A172 (cell line): ENCODE measurements around the gene NADSYN1. TPM values are rescaled to one million over a fixed set of nuclear protein-coding genes. Genes with fewer than 3 reads are reported as not detected.
A peak's percentile ranks its signal among the peaks of the same experiment; 100 is the strongest.

Experiments used
- DNase-seq: peaks from one replicate; pipeline ENCODE4 v3.0.0-alpha.2; 2015; ENCODE audit warnings: low spot score
- total RNA-seq: library from RNA; depleted of rRNA; stranded (reverse); fragments of >200 nt; shearing (Covaris generic); gene quantifications from 2 replicates; pipeline ENCODE4 v1.2.3, GENCODE V29; 2014

The NADSYN1 gene
- total RNA-seq, 1 experiment from 2014 or later = 45.1 TPM

DNA sequence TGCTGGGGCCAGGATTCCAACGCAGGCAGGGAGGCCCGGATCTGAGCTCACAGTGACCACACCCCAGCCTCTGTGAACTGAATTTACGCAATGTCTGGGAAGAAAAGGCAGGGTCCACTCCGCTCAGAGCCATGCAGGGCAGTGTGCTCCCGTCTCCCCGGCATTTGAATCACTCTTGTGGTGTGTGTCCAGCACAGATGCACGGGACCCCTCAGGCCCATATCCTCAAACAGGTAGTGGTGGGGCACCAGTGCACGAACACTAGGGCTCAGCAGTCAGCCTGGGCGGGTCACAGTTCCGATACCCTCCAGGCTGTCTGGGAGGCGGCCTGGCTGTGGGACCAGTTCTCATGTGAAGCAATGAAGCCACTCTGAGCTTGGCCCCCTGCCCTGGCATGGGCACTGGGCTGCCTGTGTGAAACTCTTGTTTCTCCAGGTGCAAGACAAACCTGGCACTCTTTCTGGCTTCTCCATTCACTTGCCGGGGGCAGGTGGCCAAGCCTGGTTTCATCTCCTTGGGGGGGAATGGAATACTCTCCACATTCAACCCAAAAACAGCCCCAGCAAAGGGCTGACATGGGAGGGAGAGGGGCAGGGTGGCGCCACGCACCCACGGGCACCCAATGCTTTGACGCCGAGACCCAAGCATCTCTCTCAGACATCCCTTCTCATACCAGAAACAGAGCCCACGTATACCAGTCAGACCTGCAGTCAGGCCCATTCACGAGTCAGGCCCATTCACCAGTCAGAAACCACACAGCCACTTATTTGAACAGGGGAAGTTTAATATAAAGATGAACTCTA is 19.2 kb upstream of the NADSYN1 start:
- no peak for DNase-seq

DNA sequence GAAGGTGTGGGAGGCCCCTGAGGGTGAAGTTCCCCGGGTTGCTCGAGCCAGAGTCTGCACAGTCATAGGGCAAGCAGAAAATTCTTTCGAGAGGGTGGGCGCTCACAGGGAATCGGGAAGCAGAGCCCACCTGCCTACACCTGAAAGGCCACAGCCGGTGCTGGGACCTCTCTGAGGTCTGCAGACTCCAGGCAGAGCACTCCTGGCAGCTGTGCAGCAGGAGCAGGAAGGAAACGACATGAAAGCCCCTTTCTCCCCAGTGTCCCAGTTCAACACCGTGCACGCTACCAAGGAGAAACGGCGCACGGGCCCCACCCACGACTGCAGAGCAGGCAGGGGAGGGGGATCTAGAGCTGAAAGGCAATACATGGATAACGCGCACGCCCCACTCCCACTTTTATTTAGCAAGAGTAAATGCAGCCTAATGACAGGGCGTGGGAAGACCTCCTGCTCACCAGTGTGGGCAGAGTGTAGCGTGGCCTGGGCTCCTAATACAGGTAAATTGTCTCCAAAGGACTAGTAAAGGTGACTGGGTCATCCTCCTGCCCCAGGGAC is 18.4 kb upstream of the NADSYN1 start:
- no peak for DNase-seq

DNA sequence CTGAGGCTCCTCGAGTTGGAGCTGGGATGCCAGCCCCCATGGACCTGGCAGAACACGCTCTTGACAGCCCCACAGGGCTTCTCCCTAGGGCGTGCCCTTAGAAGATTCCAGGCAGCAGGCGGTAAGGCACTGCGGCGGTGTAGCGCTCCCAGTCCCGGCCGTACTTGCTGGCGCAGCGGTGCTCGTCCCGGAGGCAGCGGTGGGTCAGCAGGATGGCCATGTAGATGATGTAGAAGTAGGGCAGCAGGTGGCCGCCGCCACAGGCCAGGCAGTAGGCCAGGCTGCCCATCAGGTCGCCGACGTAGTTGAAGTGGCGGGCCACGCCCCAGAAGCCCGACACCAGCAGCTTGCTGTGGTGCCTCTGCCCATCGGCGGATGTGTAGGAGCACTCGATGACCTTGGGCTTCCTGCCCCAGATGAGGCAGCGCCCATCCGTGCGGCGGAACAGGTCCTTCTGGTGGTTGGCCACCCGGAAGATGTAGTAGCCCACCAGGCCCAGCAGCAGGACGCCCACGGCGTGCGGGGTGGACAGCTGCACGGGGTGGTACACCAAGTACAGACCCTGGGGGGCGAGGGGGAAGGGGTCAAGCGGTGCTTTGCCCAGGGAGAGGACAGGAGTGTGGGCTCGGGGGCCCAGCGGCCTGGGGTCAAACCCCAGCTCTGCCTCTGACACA is 17.6 kb upstream of the NADSYN1 start:
- no peak for DNase-seq

DNA sequence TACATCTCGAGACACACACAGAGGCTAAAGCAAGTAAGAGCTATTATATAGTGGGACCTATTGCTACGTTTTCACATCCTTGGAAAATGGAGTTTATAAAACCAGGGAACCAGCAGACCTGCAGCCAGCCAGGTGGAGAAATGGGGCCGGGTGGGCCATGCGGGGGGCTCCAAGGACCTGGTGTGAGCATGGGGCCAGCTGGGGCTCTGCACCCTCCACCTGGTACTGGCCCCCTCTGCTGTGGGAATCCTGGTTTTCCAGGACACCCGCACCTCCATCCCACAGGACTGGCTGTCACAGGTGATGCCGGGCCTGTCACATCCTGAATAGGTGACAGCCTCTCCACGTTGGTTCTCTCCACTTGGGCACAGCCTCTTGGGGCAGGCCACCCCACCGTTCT is 16.1 kb upstream of the NADSYN1 start:
- no peak for DNase-seq

DNA sequence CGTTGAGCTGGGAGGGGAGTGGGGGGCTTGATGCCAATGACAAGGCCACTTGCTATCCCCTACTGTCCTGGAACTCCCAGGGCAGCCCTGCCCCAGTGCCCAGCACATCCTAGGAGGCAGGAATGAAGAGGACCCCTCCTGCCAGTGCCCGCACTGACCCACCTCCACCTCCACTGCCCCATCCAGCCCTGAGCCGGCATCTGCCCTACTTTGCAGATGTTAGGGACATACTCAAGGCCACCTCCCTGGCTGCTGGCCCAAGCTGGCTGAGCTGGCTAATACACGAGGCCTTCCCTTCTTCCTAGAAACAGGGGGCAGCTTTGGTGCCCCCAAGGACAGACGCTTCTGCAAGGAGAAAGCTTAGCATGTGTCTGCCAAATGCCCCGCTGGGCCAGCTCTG is 15.6 kb upstream of the NADSYN1 start:
- no peak for DNase-seq

DNA sequence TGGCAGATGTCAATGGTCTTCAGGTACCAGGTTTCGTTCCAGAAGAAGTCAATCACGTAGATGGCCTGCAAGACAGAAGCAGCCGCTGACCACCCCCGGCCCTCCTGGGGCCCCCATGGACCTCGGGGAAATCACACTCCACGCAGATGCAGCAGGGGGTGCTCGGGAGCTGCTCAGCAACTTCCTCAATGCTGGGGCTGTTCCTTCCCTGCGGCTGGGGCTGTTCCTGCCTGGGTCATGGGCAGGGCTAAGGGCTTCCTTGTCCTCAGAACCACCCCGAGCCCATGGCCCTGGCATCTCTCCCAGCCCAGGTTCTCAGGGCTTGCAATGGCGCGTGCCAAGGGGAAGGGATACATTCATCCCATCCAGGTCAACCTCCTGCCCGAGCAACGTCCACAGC is 15.1 kb upstream of the NADSYN1 start:
- no peak for DNase-seq

DNA sequence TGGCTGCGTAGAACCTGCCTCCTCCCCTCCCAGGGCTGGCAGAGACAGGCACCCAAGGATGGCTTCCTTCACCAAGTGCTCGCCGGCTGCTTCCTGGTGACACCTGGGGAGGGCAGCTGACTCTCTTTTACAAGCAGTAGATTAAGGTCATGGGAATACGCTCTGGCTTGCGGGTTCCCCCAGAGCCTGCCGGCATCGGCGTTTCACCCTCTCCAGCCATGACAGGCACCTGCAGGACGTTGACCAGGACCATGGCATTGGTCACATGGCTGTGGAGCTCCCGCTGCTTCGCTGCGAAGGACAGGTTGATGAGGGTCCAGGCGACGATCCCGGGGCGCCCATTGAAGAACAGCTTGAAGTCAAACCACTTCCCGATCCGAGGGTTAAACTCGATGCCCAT is 14.4 kb upstream of the NADSYN1 start:
- no peak for DNase-seq

DNA sequence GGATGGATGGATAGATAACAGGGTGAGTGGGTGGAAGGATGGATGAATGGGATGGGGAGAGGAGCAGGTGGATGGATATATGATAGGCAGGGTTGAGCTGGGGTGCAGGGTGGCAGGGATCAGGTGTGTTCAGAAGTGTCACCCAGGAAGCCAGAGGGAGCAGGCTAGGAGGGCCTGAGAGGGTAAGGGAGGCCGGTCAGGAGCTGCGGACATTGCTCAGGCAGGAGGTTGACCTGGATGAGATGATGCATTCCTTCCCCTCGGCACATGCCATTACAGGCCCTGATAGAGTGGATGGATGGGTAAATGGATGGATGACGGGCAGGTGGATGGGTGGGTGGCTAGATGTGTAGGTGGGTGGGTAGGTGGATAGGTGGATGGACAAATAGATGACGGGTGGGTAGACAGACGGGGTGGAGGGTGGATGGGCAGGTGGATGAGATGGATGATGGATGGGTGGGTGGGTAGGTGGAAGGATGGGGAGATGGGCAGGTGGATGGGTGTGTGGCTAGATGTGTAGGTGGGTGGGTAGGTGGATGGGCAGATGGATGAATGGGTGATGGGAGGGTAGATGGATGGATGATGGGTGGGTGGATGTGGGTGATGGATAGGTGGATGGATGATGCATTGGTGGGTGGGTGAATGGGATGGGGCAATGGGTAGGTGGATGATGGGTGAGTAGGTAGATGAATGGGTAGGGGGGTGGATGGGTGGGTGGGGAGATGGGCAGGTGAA is 12.8 kb upstream of the NADSYN1 start:
- no peak for DNase-seq

DNA sequence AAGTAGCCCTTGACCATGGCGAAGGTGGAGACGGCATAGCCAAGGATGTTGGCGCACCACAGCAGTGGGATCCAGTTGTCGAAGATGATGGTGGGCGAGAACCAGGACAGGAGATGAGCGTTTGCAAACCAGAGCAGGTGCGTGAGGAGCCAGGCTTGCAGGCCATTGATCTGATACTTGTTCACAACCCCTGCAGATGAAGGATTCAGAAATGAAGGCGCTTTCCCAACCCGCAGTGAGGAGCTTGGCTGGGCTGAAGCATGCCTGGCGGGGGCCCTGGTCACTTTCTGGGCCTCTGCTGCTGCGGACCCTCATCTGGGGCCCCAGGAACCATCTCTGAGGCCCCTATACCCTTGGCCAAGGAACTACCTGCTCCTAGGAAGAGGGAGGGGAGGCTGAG is 11.8 kb upstream of the NADSYN1 start:
- DNase-seq = no peak

DNA sequence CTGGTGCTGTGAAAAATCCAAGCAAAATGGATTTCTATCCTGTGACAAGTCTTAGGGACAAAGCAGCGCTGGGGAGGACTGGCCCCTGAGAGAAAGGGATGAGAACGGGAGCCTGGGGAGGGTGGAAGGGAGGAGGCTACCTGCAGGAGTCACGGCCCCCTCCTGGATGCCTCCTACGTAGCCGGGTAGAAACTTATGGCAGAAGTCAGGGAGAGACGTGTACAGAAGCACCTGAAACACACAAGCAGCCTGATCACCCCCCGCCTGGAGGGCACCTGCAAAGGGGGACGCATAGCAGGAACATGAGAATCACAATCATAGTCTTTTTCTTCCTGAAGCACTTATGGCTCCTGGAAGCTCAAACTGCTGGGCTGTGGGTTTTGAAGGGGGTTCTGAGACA is 10.9 kb upstream of the NADSYN1 start:
- DNase-seq = no peak

DNA sequence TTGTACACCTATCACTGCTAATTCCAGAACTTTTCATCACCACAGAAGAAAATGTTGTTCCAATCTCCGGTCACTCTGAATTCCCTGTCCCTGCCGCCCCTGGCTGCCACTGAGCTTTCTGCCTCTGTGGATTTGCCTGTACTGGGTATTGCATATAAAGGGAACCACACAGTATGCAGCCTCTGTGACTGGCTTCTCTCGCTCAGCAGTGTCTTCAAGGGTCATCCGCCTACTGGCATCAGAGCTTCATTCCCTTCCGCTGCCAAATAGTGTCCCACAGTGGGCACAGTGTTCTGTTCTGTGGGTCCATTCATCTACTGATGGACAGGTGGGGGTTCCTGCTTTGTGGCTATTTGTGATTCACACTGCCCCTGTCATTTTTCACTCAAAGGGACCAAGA is 10.1 kb upstream of the NADSYN1 start:
- DNase-seq = no peak

DNA sequence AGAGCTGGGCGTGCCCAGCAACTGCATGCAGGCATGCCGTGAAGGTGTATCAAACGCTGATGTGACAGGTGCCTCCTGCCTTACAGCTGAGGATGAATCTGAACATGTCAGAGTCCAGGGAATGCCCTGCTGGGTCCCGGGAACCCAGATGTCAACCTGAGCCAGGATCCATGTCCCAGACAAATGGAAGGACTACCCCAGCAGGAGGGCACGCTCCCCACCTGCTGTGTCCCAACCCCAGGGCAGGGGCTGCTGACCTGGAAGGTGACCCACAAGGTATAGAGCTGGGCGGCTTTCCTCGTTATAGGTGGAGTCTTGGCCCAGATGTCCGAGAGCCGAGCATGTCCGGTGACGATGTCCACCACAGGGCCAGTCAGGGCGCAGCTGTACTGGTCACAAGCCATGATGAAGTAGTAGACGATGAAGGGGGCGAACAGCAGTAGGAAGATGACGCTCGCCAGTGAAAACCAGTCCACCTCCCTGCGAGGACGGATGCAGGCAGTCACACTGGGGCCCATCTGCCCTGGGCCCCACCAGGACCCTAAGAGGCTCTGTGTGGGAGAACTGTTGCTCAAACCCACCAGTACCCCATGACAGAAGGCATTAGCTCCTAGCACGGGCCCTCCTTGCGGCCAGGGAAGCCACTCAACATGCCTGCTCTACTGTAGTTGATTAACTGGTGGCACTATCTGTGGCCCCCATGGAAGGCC is 9.1 kb upstream of the NADSYN1 start:
- DNase-seq = no peak

DNA sequence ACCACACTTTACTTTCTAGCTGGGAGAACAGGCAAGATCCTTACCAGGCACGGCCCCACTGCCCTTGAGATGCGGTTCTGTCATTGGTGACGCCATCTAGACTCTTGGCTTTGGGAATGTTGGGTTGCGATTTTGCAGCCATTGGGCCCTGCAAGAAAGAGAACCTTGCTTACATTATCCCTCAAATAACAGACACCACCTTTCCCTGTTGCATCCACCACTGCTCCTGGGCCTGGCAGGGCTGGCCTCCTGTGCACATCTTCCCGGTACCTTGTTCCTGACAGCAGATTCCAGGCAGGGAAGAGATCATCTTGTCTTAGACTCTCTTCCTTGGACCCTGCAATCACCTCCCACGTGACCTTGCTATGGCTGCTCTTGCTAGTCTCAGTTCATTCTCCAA is 8.2 kb upstream of the NADSYN1 start:
- DNase-seq = no peak

DNA sequence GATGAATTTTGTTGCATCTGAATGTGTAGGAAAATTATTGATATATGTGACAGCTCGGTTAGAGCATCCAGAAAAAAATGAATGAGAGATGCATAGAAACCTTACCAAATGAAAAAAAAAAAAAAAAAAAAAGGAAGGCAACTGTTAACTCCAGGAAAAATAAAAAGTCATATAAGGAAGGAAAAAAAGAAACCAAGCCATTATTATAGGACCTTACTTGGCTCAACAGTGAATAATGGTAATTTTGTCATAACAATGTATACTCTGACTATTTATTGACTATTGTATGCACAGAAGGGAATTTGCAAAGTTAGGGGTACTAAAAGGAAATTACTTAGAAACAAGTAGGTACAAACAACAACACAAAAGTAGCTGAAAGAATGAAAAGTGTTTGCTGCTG is 6.9 kb upstream of the NADSYN1 start:
- DNase-seq = no peak

DNA sequence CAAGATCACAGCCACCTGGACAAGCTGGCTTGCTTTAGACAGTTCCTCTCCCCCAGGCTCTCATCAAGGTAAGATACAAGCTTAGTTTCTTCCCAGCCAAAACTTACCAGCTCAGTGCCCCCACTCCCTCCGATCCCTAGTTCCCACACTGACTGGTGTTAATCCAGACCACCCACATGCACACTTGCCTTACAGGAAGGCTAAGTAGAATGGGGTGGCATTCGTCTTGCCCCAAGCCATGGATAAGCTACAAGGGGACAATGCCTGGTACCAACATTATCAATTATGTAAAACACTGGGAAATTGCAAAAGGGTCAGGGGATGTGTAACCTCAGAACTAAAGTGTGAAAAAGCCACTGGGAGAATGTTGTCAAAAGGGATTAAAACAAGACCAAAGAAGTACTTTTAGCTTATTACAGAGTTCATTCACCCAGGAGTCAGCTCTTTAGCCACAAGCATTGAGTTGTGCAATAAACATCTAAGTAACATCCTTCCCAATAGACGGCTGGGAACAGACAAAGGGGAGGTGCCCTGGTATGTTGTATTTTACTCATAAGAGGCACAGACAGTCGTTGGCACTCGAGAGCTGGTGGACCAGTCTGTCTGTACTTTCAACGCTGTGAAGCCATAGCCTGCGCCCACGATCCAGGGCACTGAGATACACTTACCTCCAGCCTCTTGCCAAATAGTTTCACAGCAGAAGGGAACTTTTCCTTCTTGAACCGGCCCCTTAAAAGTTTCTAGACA is 5.9 kb upstream of the NADSYN1 start:
- DNase-seq = no peak

DNA sequence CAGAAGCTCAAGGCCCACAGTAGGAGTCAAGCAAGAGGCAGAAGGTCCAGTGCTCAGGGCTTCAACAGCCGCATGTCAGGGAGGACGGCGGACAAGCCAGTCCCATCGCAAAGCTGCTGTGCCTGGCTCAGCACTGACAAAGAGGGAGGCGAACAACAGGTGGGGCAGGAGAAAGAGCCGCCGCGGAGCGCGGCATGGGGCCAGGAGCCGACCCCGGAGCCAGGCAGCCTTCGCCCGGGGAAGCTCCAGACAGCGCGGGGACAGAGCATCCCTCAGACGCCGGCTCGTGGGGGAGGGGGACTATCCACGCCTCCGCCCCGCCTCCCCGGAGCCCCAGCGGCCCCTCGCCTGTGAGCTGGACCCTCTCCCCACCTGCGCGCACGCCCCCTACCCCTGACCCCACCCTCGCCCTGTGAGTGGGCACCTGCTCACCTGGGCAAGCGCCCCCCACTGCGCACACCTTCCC is 5.2 kb upstream of the NADSYN1 start:
- DNase-seq = no peak

DNA sequence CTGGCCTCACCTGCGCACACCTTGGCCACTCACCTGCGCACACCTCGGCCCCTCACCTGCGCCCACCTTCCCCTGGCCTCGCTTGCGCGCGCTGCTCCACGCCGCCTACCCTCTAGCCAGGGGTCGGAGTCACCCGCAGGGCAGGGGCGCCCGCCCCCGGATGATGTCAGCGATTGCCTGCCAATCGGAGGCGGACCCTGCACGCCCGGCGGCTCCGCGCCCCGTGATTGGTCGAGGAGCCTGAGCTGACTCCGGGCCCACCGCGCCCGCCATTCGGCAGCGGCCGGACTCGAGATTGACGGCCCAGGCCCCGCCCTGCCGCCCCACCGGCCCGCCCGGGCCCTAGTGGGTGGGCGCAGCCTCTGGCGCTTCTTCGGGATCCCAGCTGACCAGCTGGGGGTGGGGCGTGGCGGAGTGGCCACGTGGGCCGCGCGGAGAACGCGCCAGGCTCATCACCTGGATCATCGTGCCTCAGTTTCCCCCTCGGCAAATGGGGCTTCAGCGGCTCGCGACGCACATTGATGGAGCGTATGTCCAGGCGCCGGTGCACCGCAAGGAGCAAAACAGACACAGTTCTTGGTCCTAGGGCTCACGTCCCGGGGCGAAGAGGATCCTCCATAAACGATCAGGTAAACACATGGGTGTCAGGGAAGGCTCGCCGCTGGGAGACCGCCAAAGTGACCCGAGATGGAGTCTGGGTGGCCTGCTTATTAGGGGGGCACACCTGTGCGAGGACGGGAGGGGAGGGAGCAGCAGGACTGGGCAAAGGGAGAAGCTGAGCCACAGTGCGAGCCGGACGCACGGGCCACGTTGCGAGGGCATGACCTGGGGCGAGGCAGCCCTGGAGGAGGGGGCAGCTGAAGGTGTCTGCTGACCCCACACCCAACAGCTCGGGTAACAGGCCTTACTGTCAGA is 4.5 kb upstream of the NADSYN1 start, which contains the start of gene DHCR7:
Gene DHCR7 (minus strand): TSS at position 137 of the 915 bp plus-strand sequence. CDS start 3,441 bp downstream, outside the sequence.
- DNase-seq = peak; percentile 84

DNA sequence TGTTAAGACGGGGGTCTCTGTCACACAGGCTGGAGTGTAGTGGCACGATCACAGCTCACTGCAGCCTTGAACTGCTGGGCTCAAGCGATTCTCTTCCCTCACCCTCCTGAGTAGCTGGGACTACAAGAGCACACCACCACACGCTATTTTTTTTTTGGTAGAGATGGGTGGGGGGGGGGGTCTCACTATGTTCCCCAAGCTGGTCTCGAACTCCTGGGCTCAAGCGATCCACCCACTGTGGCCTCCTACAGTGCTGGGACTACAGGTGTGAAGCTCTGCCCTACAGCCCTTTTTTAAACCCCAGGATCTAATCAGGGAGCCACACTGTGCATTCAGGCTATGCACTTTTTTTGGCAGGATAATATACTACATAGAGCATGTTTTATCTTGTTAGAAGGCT is 3.4 kb upstream of the NADSYN1 start:
- DNase-seq = no peak

DNA sequence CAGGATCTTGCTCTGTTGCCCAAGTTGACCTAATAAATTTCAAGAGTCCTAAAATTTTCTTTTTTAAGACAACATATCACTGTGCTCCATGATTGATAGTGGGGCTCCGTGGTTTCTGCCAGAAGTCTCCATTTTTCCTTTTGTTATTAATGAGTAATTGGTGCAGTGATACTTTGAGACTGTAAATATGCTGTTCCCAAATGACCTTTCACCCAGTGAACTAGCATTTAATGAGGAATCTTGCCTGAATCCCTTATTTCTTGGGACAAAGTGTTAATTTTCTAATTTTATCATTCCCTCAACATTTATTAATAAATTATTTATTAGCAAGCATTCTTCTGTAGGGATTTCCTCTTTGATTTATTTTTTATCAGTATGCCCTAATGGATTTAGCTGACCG is 2.5 kb upstream of the NADSYN1 start:
- DNase-seq = no peak

DNA sequence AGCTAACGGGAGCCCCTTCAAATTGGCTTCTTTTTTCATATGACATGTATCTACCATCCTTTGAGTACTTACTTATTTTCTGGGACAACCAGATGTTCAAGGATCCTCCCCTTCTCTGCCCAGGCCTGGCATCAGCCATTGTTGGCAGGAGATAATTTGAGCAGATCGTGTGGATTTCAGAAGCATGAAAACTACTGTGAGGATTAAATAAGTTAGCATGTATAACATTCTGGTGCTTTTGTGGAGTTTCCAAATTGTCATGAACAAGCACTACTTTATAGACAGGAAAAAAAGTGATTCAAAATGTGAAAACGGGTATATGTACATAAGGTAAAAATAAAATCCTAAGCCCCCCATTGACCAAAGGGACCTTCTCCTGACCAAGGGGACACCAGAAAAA is 2.1 kb upstream of the NADSYN1 start:
- DNase-seq = no peak
